ENCODE data around the gene CNST. TPM values are rescaled to one million over a fixed set of nuclear protein-coding genes. Genes with fewer than 3 reads are reported as not detected.
A peak's percentile ranks its signal among the peaks of the same experiment; 100 is the strongest.

CNST gene
- total RNA-seq (2021) = 9.1 and 13.1 TPM in 2 replicates
- Bru-seq, nascent RNA = percentile 63 among the genes with signal in this experiment
- percentile 59 among the genes with signal in this experiment for BruChase-seq, experiment 1, labeled RNA remaining after a 2-hour chase
- percentile 57 among the genes with signal in this experiment for BruChase-seq, experiment 2, labeled RNA remaining after a 6-hour chase
- long read RNA-seq, partial matches to known transcripts = 2 of 6 reads
- long read RNA-seq, other reads (novel, unspliced or antisense) = 4 of 6 reads

- H3K9me3 ChIP-seq (ENCODE audit: insufficient read depth, low read depth) = no peaks in the 10 kb centered on the region
- no peaks in the 10 kb centered on the region for H4K20me1 ChIP-seq (ENCODE audit: insufficient read depth)
- peak within 1 kb of the TSS; percentile 69 for H3K27ac ChIP-seq
- TF ChIP-seq CTCF (conservative IDR thresholded peaks at IDR 0.05) (no peak), EZH2 (IDR thresholded peaks at IDR 0.05; ENCODE audit: low read depth) (no peak)
- H3K4me2 ChIP-seq = peak within 1 kb of the TSS; percentile 98
- peak within 1 kb of the TSS; percentile 90 for H3K4me3 ChIP-seq
- peaks cover 64% of the 10 kb centered on the region for H3K79me2 ChIP-seq (ENCODE audit: low read depth)
- ChIA-PET POLR2A (ENCODE audit: unreplicated experiment) (interaction anchor here (0.5 to 0.6 kb wide), 2 partner anchors 35 to 88 kb away, joined by 3 read pairs; no protein-coding TSS in a partner anchor), CTCF (interaction anchor here (0.6 to 0.7 kb wide), 2 partner anchors 48 to 131 kb away, joined by 3 to 4 read pairs; no protein-coding TSS in a partner anchor)
- H3K9me2 ChIP-seq (ENCODE audit: insufficient read depth) = no peaks in the 10 kb centered on the region
- peaks cover 19% of the 10 kb centered on the region for H3K4me1 ChIP-seq (replicated peaks; ENCODE audit: insufficient read depth)
- intact Hi-C loops (cut with micrococcal nuclease; ENCODE audit: unreplicated experiment) = loop anchor here (1.0 to 10.0 kb wide), 6 partner anchors 31 to 189 kb away; no protein-coding TSS in a partner anchor
- H3F3A ChIP-seq (ENCODE audit: insufficient read depth, low read depth) = peaks cover 16% of the 10 kb centered on the region; the same call in 1 of the 2 replicates
- peak within 1 kb of the TSS; percentile 92 for H2AFZ ChIP-seq
- no peaks in the 10 kb centered on the region for H3K36me3 ChIP-seq (ENCODE audit: low read depth)
- BruUV-seq (replicated peaks) = no TSS peak
- no peaks in the 10 kb centered on the region for H3K27me3 ChIP-seq (ENCODE audit: insufficient read depth, low read depth)
- DNase-seq = peak; percentile 89 to 98
These were observed at the start of gene CNST, which contains the start of gene TFB2M for GRCh38 chr1:246566128-246566812. TSS of gene CNST (plus strand) at chr1:246566456. CDS start at chr1:246591563, 25,107 bp downstream. TSS of gene TFB2M (minus strand) at chr1:246566261. CDS start at chr1:246566138, 123 bp downstream.

GRCh38 chr1:246517391-246517790, 48.9 kb upstream of the CNST start:
- H3K36me3 ChIP-seq (ENCODE audit: low read depth) = no peaks in the 10 kb centered on the region
- no peaks in the 10 kb centered on the region for H3K9me2 ChIP-seq (ENCODE audit: insufficient read depth)
- DNase-seq = no peak
- intact Hi-C loops (cut with micrococcal nuclease; ENCODE audit: unreplicated experiment) = no loop called here
- H3K9me3 ChIP-seq (ENCODE audit: insufficient read depth, low read depth) = peaks cover 9% of the 10 kb centered on the region; the same call in 1 of the 2 replicates
- TF ChIP-seq CTCF (conservative IDR thresholded peaks at IDR 0.05) = no peak
- TF ChIP-seq EZH2 (IDR thresholded peaks at IDR 0.05; ENCODE audit: low read depth) = no peak
- no TSS peak for BruUV-seq (replicated peaks)
- H4K20me1 ChIP-seq (ENCODE audit: insufficient read depth) = no peaks in the 10 kb centered on the region
- H3K27ac ChIP-seq = no peak overlapping the region
- H3K4me1 ChIP-seq (replicated peaks; ENCODE audit: insufficient read depth) = no peaks in the 10 kb centered on the region
- no peak overlapping the region for H3K4me3 ChIP-seq
- CTCF ChIA-PET = no interaction called here
- no peak overlapping the region for H3K4me2 ChIP-seq
- no peak overlapping the region for H2AFZ ChIP-seq
- no peaks in the 10 kb centered on the region for H3K79me2 ChIP-seq (ENCODE audit: low read depth)
- H3K27me3 ChIP-seq (ENCODE audit: insufficient read depth, low read depth) = no peaks in the 10 kb centered on the region; the same call in 1 of the 2 replicates
- H3F3A ChIP-seq (ENCODE audit: insufficient read depth, low read depth) = peaks cover 5% of the 10 kb centered on the region; the same call in 1 of the 2 replicates
- POLR2A ChIA-PET (ENCODE audit: unreplicated experiment) = no interaction called here

GRCh38 chr1:246518456-246519205, 47.6 kb upstream of the CNST start:
- no peak overlapping the region for H3K4me2 ChIP-seq
- no TSS peak for BruUV-seq (replicated peaks)
- H3K4me1 ChIP-seq (replicated peaks; ENCODE audit: insufficient read depth) = no peaks in the 10 kb centered on the region
- H3K9me3 ChIP-seq (ENCODE audit: insufficient read depth, low read depth) = peaks cover 9% of the 10 kb centered on the region; the same call in 1 of the 2 replicates
- peaks cover 5% of the 10 kb centered on the region; the same call in 1 of the 2 replicates for H3F3A ChIP-seq (ENCODE audit: insufficient read depth, low read depth)
- no peaks in the 10 kb centered on the region for H3K9me2 ChIP-seq (ENCODE audit: insufficient read depth)
- H3K27me3 ChIP-seq (ENCODE audit: insufficient read depth, low read depth) = no peaks in the 10 kb centered on the region; the same call in 1 of the 2 replicates
- no peaks in the 10 kb centered on the region for H3K36me3 ChIP-seq (ENCODE audit: low read depth)
- no peaks in the 10 kb centered on the region for H3K79me2 ChIP-seq (ENCODE audit: low read depth)
- H3K4me3 ChIP-seq = no peak overlapping the region
- ChIA-PET POLR2A (ENCODE audit: unreplicated experiment) (no interaction called here), CTCF (no interaction called here)
- H3K27ac ChIP-seq = no peak overlapping the region
- no peaks in the 10 kb centered on the region for H4K20me1 ChIP-seq (ENCODE audit: insufficient read depth)
- intact Hi-C loops (cut with micrococcal nuclease; ENCODE audit: unreplicated experiment) = no loop called here
- no peak for DNase-seq
- TF ChIP-seq EZH2 (IDR thresholded peaks at IDR 0.05; ENCODE audit: low read depth) (no peak), CTCF (conservative IDR thresholded peaks at IDR 0.05) (no peak)
- H2AFZ ChIP-seq = no peak overlapping the region

Measured in PC-9 (cell line).